ENCODE measurements around the gene ST8SIA1.

The ST8SIA1 gene

DNA sequence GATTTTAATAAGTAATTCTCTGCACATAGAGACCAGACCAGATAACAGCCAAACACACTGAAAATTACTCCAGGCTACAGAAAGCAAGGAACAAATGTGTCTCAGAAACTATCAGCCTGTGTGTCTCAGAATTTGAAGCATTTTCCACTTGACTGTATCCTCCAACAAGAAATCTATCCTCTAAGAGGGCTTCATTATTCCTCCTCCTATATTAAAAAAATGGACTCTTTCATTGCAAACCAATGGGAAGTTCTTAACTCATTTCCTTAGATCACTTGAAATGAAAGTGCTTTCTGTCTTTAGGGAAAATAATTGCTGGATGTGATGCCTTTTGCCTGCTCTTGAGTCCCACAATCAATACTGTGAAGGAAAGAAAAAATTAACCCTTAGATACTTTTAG lies 2.3 kb downstream of the ST8SIA1 start:
- no peak for DNase-seq (ENCODE audit: low spot score)

DNA sequence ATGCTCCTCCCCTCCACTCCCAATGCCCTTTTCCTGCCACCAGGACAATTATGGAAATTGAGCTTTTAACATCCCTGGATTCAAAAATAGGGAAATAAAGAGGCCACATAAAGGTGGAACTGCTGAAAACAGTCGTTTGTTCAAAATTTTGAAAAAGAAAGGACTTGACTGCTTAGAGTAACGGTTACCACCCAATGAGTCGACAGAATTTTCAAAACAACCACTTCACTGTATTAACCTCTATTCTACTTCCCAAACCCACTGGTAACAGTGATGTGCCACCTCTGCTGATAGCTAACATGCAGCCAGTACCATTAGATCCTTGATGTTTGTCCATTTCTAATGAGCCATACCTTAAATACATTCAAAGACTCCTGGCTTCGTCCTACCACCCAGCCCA lies 4.9 kb downstream of the ST8SIA1 start:
- DNase-seq (ENCODE audit: low spot score): no peak

- no peak for DNase-seq (ENCODE audit: low spot score)
Measured at GRCh38 chr12:22325218-22325617, 9.3 kb downstream of the ST8SIA1 start.

GRCh38 chr12:22322091-22322490 lies 12.4 kb downstream of the ST8SIA1 start:
- no peak for DNase-seq (ENCODE audit: low spot score)

- no peak for DNase-seq (ENCODE audit: low spot score)
Measured at GRCh38 chr12:22321638-22322037, 12.9 kb downstream of the ST8SIA1 start.

- no peak for DNase-seq (ENCODE audit: low spot score)
Measured at GRCh38 chr12:22321018-22321605, 13.4 kb downstream of the ST8SIA1 start.

DNA sequence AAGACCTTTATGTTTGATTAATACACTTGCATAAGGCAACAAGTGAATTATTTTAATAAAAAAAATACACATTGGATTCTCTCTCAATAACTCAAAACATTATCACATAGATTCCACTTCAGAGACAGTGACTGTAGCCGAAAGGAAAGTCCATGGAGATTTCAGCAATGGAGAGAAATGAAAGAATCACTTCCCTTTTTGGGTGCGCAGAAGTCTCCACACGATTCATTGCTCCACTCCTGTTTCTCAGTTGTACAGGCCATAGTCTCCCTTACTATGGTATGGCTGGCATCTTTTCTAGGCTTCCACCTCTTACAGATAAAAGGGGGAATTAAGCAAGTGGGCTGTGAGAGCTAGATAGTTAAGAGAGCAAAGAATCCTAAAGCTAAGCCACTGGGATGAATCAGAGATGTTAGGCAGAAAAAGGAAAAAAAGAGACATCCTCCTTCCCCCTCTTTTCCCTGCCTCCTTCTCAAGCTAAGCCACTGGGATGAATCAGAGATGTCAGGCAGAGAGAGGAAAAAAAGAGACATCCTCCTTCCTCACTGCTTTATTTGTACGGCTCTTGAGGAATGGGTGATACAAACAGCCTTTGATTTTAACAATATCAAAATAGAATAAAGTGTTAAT lies 16.3 kb downstream of the ST8SIA1 start:
- peak; percentile 32 for DNase-seq (ENCODE audit: low spot score)

GRCh38 chr12:22313963-22314330 lies 20.6 kb downstream of the ST8SIA1 start:
- no peak for DNase-seq (ENCODE audit: low spot score)

GRCh38 chr12:22313286-22313962 lies 21.1 kb downstream of the ST8SIA1 start:
- DNase-seq (ENCODE audit: low spot score): no peak

- no peak for DNase-seq (ENCODE audit: low spot score)
Measured at GRCh38 chr12:22312336-22312735, 22.2 kb downstream of the ST8SIA1 start.

DNA sequence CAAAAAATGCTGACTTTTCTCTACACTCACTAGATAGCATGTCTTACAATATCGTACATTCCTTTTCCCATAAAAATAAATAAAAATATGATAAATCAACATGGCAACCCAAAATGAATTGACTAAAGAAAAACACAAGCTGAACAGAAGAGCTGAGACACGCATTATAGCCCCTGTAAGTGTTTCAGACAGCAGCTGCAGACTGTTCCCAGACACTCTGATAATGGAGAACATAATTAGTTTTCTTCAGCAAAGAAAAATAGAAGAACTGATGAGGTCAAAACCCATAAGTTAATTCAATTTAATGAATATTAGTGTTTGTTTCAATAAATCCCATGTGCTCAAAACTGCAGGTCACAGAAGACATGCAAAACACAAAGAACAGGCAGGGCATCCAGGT lies 23.8 kb downstream of the ST8SIA1 start:
- no peak for DNase-seq (ENCODE audit: low spot score)

GRCh38 chr12:22310275-22310674 lies 24.2 kb downstream of the ST8SIA1 start:
- no peak for DNase-seq (ENCODE audit: low spot score)

GRCh38 chr12:22307811-22308210 lies 26.7 kb downstream of the ST8SIA1 start:
- DNase-seq (ENCODE audit: low spot score): no peak

DNA sequence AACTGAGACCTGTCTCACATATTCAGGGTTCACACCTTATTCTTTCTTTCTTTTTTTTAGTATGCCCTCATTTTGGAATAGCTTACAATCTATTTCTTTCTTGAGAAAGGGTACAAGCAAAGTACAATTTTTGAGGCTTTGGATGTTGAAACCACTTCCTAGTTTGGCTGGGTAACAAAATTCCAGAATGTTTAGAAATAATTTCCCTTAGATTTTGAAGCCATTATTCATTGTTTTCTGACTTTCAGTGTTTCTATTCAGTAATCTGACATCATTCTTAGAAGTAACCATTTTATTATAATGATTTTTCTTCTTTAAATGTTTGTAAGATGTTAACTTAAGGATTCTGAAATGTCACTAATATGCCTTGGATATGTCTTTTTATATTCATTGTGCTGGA lies 28.2 kb downstream of the ST8SIA1 start:
- DNase-seq (ENCODE audit: low spot score): no peak

GRCh38 chr12:22304341-22304740 lies 30.2 kb downstream of the ST8SIA1 start:
- DNase-seq (ENCODE audit: low spot score): no peak

DNA sequence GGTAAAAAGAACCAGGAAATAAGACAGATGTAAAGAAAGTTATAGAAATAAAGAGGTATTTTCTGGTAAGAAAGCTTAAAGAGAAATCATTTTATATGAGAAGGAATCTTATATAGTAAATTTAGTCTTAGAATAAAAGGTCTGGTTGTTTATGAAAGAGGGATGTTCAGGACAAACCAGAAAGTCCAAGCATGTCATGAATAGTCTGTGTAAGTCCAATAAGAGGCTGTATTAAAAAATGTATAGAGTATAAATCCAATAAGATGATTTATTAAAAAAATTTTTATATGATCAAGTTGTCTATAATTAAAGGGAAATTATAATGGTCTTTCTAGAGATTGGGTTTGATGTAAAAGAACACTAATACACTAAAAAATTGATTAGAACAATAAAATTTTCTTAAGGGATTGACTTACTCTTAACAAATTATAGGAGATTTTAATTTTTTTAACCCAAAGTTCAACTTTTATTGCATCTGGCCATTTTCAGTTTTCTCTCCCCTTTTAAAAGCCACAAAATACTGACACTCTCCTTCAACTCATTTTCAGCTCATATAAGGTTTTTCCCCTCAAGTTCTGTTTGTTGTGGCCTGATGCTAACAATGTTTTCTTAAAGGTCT lies 35.1 kb downstream of the ST8SIA1 start:
- DNase-seq (ENCODE audit: low spot score): no peak

DNA sequence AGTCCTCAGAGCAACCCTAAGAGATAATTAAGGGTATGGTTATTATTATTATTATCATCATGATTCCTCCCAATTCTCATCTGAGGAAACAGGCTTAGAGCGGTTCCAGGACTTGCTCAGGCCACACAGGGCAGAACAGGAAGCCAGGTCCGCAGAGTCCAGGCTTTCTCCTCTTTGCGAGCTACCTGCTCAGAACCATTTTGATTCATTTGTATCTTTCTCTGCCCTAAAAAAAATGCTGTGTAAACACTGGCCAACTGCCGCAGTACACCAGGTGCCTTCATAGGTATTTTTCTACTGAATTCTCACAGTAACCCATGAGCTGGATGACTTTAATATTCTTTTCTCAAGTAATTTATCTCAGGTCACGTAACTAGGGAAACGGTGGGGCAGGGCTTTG lies 45.3 kb downstream of the ST8SIA1 start:
- DNase-seq (ENCODE audit: low spot score): no peak

GRCh38 chr12:22287776-22288621 lies 46.5 kb downstream of the ST8SIA1 start:
- DNase-seq (ENCODE audit: low spot score): peak; percentile 53

GRCh38 chr12:22287101-22287500 lies 47.4 kb downstream of the ST8SIA1 start:
- no peak for DNase-seq (ENCODE audit: low spot score)

DNA sequence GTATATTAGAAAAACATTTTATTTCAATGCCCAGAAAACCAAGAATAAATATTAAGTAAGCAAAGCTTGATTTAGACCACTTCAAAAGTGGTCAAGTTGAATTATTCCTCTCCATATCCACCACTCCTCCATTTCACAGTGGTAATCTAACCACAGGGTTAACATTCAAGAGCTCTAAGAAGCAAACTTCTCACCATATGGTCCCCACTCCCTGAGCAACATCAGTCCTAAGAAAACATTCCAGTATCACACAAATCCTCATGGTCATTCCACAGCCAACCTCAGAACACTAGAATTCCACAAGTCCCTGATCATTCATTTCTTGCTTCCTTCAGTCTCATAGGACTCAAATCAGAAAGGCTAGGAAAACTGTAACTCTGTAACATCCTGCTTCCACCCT lies 47.9 kb downstream of the ST8SIA1 start:
- DNase-seq (ENCODE audit: low spot score): peak; percentile 80

DNA sequence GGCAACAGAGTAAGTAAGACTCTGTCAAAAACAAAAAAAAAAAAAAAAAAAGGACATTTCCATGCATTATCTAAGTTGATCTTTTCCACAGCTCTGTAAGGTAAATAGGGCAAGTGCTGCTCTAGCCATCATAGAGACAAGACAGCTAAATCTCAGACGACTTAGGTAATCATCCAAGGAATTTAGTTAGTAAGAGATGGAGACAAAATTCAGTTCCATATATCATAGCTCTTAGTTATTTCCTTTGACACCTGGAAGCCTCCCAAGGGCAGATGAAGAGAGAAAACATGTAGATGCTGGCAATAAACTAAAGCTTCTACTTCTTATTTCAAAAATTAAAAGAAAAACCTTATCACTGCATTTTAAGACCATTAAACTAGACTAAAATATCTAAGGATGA lies 48.7 kb downstream of the ST8SIA1 start:
- DNase-seq (ENCODE audit: low spot score): peak; percentile 20

DNA sequence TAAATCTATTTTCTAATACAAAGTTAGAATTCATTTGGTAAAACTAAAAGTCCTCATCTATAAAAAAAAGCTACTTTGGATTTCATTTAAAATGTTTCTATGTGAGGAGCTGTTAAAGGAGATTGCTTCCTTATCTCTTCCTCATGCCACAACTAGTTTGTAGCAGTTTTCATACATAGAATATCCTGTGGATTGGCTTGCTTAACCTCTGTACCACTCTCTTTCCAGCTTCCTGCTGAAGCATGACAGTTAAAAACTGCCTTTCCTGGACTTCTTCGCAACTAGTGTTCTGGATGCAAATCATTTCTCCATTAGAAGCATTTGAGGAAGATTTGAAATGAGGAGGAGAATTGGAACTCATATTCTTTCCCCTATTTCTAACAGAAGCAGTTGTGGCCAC lies 49.6 kb downstream of the ST8SIA1 start:
- no peak for DNase-seq (ENCODE audit: low spot score)

All from GM03348 (cell line).